Small intestine (tissue), 7 donors: ENCODE measurements around the gene PRELID1. TPM values are rescaled to one million over a fixed set of nuclear protein-coding genes. Genes with fewer than 3 reads are reported as not detected.
"Not testable (repeated sequence)": the region's sequence is repeated elsewhere in the genome, so short reads cannot be mapped to it uniquely, and the experiment has no call there.

ENCODE experiments used
- DNase-seq, 2 donors: peaks; one replicate each; pipeline versions ENCODE4 v3.0.0 to v3.0.0-alpha.2; 2013
- FAIRE-seq: peaks from 2 replicates; lab custom pipeline; 2012; peaks lifted over from hg19 to GRCh38; lab: Jason Lieb, UNC
- H3K27ac ChIP-seq, 3 donors: one replicate each; pipeline ENCODE4 v1.5.1; 2013; ENCODE audit warnings: low read length in 2 of 3, mild to moderate bottlenecking in 2 of 3, control low read depth in 1 of 3, inconsistent platforms in 1 of 3, low read depth in 1 of 3, moderate library complexity in 1 of 3
- H3K27me3 ChIP-seq, 3 donors: one replicate each; pipeline ENCODE4 v1.6.1; 2013; ENCODE audit warnings: low read length in 3 of 3, inconsistent platforms in 1 of 3; ENCODE audit not compliant: control insufficient read depth in 3 of 3, insufficient read depth in 3 of 3
- H3K36me3 ChIP-seq, 3 donors: one replicate each; pipeline ENCODE4 v1.6.1; 2013; ENCODE audit warnings: low read length in 3 of 3, inconsistent platforms in 1 of 3, low read depth in 1 of 3, mild to moderate bottlenecking in 1 of 3, moderate library complexity in 1 of 3; ENCODE audit not compliant: control insufficient read depth in 3 of 3, insufficient read depth in 2 of 3
- H3K4me1 ChIP-seq, 3 donors: one replicate each; pipeline ENCODE4 v1.6.1; 2013; ENCODE audit warnings: low read length in 2 of 3, inconsistent platforms in 1 of 3, low read depth in 1 of 3, mild to moderate bottlenecking in 1 of 3, moderate library complexity in 1 of 3; ENCODE audit not compliant: control insufficient read depth in 3 of 3, insufficient read depth in 2 of 3
- H3K4me3 ChIP-seq, 3 donors: one replicate each; pipeline ENCODE4 v1.5.1; 2013; ENCODE audit warnings: low read length in 3 of 3, control low read depth in 1 of 3, inconsistent platforms in 1 of 3, low read depth in 1 of 3, mild to moderate bottlenecking in 1 of 3, moderate library complexity in 1 of 3
- H3K9me3 ChIP-seq, 2 donors: one replicate each; pipeline ENCODE4 v1.6.1; 2013; ENCODE audit warnings: low read depth in 1 of 2, low read length in 1 of 2; ENCODE audit not compliant: control insufficient read depth in 2 of 2, insufficient read depth in 1 of 2
- WGBS, 3 donors: extraction: QIAGEN DNeasy Blood & Tissue Kit; methylation state at CpG; one replicate each; pipeline ENCODE4 v1.1.7; 2013; 5-methylcytosine and 5-hydroxymethylcytosine counted together
- polyA plus RNA-seq, 4 donors: library from polyadenylated mRNA; stranded (reverse) in 3 of 4; unstranded in 1 of 4; fragments of 200-250 nt in 3 of 4; fragments of 120-200 nt in 1 of 4; gene quantifications; one replicate each; pipeline versions ENCODE4 v1.2.1 to v1.2.3, GENCODE V29; 2013
- donor health status: healthy with polysubstance abuse.
- donor health status: control.
- donor health status: control.
- donor health status: Bipolar disorder and iron deficiency.
- donor health status: healthy.

The PRELID1 gene
- polyA plus RNA-seq, 4 donors, result 278 to 457 (median 339) TPM

- H3K27ac ChIP-seq, result peak overlapping the region; percentile 46 to 96 (median 82)
- WGBS, 3 donors, result 71 to 89% (median 84%) methylated on average over 2 of the region's 2 CpGs
- H3K9me3 ChIP-seq, result no peaks in the 10 kb centered on the region
- FAIRE-seq (no peak), DNase-seq (peak in 1 of 2 donors; percentile 36)
- H3K4me3 ChIP-seq, result no peak overlapping the region
- H3K4me1 ChIP-seq, result peaks cover 7 to 58% (median 10%) of the 10 kb centered on the region in 3 donors
- peaks cover 0 to 56% (median 4%) of the 10 kb centered on the region in 3 donors for H3K36me3 ChIP-seq
- no peaks in the 10 kb centered on the region for H3K27me3 ChIP-seq
Observed at GRCh38 chr5:177300951-177301350, 2.6 kb upstream of the PRELID1 start.

GRCh38 chr5:177301503-177302165 lies 2.0 kb upstream of the PRELID1 start:
- peaks cover 7 to 52% (median 10%) of the 10 kb centered on the region in 3 donors for H3K4me1 ChIP-seq
- no peaks in the 10 kb centered on the region for H3K27me3 ChIP-seq
- peak overlapping the region; percentile 61 to 96 (median 82) for H3K27ac ChIP-seq
- H3K4me3 ChIP-seq, result peak overlapping the region in 1 of 3 donors; percentile 89
- 32 to 52% (median 39%) methylated on average over 7 of the region's 7 CpGs for WGBS, 3 donors
- H3K36me3 ChIP-seq, result peaks cover 0 to 56% (median 4%) of the 10 kb centered on the region in 3 donors
- no peaks in the 10 kb centered on the region for H3K9me3 ChIP-seq
- DNase-seq (peak; percentile 59 to 76), FAIRE-seq (no peak)

GRCh38 chr5:177302354-177303110 lies 1.1 kb upstream of the PRELID1 start:
- H3K27ac ChIP-seq, result peak overlapping the region; percentile 76 to 96 (median 82)
- no peaks in the 10 kb centered on the region for H3K27me3 ChIP-seq
- H3K9me3 ChIP-seq, result no peaks in the 10 kb centered on the region
- peak overlapping the region; percentile 84 to 95 (median 89) for H3K4me3 ChIP-seq
- peaks cover 0 to 61% (median 9%) of the 10 kb centered on the region in 3 donors for H3K36me3 ChIP-seq
- peaks cover 7 to 46% (median 10%) of the 10 kb centered on the region in 3 donors for H3K4me1 ChIP-seq
- FAIRE-seq (no peak), DNase-seq (peak; percentile 46 to 54)
- 16 to 28% (median 25%) methylated on average over 24 of the region's 24 CpGs for WGBS, 3 donors

GRCh38 chr5:177303925-177304391 lies 359 bp downstream of the PRELID1 start:
- DNase-seq (no peak), FAIRE-seq (no peak)
- WGBS, 3 donors, result 0 to 1% (median 0%) methylated on average over 25 of the region's 25 CpGs
- H3K4me3 ChIP-seq, result peak overlapping the region; percentile 84 to 95 (median 89)
- peak overlapping the region; percentile 49 to 92 (median 73) for H3K27ac ChIP-seq
- peaks cover 7 to 34% (median 10%) of the 10 kb centered on the region in 3 donors for H3K4me1 ChIP-seq
- H3K27me3 ChIP-seq, result no peaks in the 10 kb centered on the region
- peaks cover 0 to 63% (median 5%) of the 10 kb centered on the region in 3 donors for H3K36me3 ChIP-seq
- H3K9me3 ChIP-seq, result no peaks in the 10 kb centered on the region

- no peak for FAIRE-seq
- Histone ChIP-seq H3K4me3 (peak overlapping the region; percentile 84 to 95 (median 89)), H3K36me3 (peaks cover 0 to 65% (median 5%) of the 10 kb centered on the region in 3 donors), H3K27me3 (no peaks in the 10 kb centered on the region), H3K27ac (peak overlapping the region; percentile 49 to 92 (median 73)), H3K4me1 (peaks cover 7 to 28% (median 10%) of the 10 kb centered on the region in 3 donors), H3K9me3 (no peaks in the 10 kb centered on the region)
- peak; percentile 95 to 96 for DNase-seq
- WGBS, 3 donors, result 8 to 20% (median 9%) methylated on average over 18 to 19 of the region's 19 CpGs
Observed at GRCh38 chr5:177304392-177305119, 957 bp downstream of the PRELID1 start.

- H3K27me3 ChIP-seq, FAIRE-seq, H3K27ac ChIP-seq, H3K9me3 ChIP-seq, DNase-seq, H3K4me3 ChIP-seq: not testable (repeated sequence)
- Histone ChIP-seq H3K4me1 (peaks cover 3 to 28% (median 7%) of the 10 kb centered on the region in 3 donors), H3K36me3 (peaks cover 0 to 73% (median 5%) of the 10 kb centered on the region in 3 donors)
- WGBS, 3 donors, result 75 to 78% (median 78%) methylated on average over 11 of the region's 11 CpGs
Observed at GRCh38 chr5:177306103-177306640, 2.6 kb downstream of the PRELID1 start.

GRCh38 chr5:177306674-177307543 lies 3.3 kb downstream of the PRELID1 start:
- WGBS, 3 donors, result 73 to 85% (median 78%) methylated on average over 14 to 15 of the region's 15 CpGs
- H3K27ac ChIP-seq, result no peak overlapping the region
- DNase-seq (no peak), FAIRE-seq (no peak)
- H3K4me1 ChIP-seq, result peaks cover 0 to 25% (median 3%) of the 10 kb centered on the region in 3 donors
- H3K4me3 ChIP-seq, result no peak overlapping the region
- H3K27me3 ChIP-seq, result no peaks in the 10 kb centered on the region
- H3K9me3 ChIP-seq, result no peaks in the 10 kb centered on the region
- peaks cover 0 to 65% (median 5%) of the 10 kb centered on the region in 3 donors for H3K36me3 ChIP-seq
